Esophagus squamous epithelium (tissue), 4 donors: ENCODE data around the gene LONP1.

Experiments used
- POLR2A ChIP-seq, 4 donors: fragments of 450-650 bp; IDR thresholded peaks; one replicate each; pipeline ENCODE4 v1.6.1; 2017; ENCODE audit warnings: antibody characterized with exemption in 4 of 4, mild to moderate bottlenecking in 4 of 4, moderate library complexity in 3 of 4
- TF ChIP-seq, protein P1 (sequence below), 6 experiments: fragments of 450-650 bp in 4 of 6; fragments of 200-600 bp in 2 of 6; sonication (generic) in 2 of 6; IDR thresholded peaks; one replicate each; pipeline ENCODE4 v1.5.1; 2016 to 2019; ENCODE audit warnings: antibody characterized with exemption in 6 of 6, mild to moderate bottlenecking in 4 of 6, moderate library complexity in 4 of 6

DNA sequence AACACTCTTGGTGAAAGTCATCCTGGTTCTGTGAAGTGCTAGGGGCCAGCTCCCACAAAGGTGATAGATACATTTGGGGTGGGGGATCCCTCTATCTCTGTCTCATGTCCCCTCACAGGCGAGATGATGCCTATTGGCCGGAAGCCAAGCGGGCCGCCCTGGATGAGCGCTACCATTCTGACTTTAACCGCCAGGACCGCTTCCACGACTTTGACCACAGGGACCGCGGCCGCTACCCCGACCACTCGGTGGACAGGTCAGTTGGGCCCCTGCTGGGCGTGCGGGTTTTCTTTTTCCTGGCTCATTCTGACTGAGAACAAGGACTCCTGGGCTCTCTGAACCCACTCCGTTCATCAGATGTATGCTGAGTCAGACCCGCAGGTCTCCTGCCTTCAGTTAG lies 56.0 kb downstream of the LONP1 start:
- TF ChIP-seq, protein P1, sequence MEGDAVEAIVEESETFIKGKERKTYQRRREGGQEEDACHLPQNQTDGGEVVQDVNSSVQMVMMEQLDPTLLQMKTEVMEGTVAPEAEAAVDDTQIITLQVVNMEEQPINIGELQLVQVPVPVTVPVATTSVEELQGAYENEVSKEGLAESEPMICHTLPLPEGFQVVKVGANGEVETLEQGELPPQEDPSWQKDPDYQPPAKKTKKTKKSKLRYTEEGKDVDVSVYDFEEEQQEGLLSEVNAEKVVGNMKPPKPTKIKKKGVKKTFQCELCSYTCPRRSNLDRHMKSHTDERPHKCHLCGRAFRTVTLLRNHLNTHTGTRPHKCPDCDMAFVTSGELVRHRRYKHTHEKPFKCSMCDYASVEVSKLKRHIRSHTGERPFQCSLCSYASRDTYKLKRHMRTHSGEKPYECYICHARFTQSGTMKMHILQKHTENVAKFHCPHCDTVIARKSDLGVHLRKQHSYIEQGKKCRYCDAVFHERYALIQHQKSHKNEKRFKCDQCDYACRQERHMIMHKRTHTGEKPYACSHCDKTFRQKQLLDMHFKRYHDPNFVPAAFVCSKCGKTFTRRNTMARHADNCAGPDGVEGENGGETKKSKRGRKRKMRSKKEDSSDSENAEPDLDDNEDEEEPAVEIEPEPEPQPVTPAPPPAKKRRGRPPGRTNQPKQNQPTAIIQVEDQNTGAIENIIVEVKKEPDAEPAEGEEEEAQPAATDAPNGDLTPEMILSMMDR (IDR thresholded peaks at IDR 0.05): no peak
- no peak for TF ChIP-seq POLR2A (IDR thresholded peaks at IDR 0.05)
